AG04449 (cell line): ENCODE measurements around the gene IFT43.

Experiments used
- CTCF ChIA-PET: fragments of 350-600 bp; formaldehyde crosslinking; extraction: SDS; loops from one replicate; lab custom pipeline; 2021; ENCODE audit warnings: antibody characterized with exemption; lab: Yijun Ruan, JAX
- POLR2A ChIA-PET: fragments of 400-600, 350-600 bp; formaldehyde crosslinking; extraction: SDS; loops from one replicate; lab custom pipeline; 2020; ENCODE audit warnings: antibody characterized with exemption, inconsistent platforms; lab: Yijun Ruan, JAX
- DNase-seq: peaks from one replicate; pipeline ENCODE4 v3.0.0-alpha.2; 2010; ENCODE audit warnings: low read depth, low spot score
- H3K4me3 ChIP-seq: 2 replicates; pipeline ENCODE4 v1.5.1; 2011; ENCODE audit warnings: low read depth, mild to moderate bottlenecking, control low read depth, low read length
- TF ChIP-seq, protein P1 (sequence below): IDR thresholded peaks from one replicate; pipeline ENCODE4 v1.5.1; 2011; ENCODE audit warnings: mild to moderate bottlenecking, moderate library complexity, low read length, control low read depth, inconsistent platforms; ENCODE audit not compliant: insufficient read depth; ENCODE audit errors: missing control alignments

IFT43 gene

DNA sequence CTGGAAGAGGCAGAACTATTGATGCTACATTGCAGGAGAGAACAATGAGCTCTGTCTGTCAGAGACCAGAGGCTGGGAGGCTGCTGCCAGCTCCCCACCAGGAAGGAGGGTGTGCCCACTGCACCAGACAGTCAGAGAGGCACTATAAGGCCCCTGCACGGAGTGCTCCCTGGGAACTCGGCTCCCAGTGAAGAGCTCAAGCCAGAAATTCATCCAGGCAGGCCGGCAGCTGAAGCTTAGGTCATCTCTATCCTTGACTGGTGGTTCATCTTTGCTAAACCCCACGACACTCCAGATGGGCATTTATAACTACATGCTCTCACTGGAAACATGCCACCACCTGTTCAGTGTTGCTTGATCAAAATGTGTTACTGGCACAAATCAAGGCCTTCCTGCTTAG lies 101.1 kb downstream of the IFT43 start:
- ChIA-PET POLR2A (no interaction called here), CTCF (interaction anchor here (0.9 to 1.7 kb wide), 2 partner anchors 65 to 265 kb away, joined by 3 to 4 read pairs; partner anchors contain the start of gene GPATCH2L)

DNA sequence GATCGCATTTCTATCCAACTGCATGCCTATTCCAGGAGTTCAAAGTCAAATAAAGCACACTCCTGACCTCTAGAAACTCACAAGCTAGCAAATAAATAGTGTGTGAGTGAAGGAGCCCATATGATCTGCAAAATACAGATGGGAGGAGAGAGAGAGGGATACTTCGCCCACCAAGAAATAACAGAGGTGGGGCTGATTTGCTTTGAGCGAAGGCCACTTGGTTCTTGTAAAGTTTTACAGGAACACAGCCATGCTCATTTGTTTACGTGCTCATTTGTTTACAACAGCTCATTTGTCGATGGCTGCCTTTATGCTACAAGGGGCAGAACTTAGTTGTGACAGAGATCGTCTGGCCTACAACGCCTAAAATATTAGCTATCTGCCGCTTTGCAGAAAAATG lies 102.8 kb downstream of the IFT43 start:
- ChIA-PET POLR2A (no interaction called here), CTCF (interaction anchor here (1.6 kb wide), 1 partner anchor 37 kb away, joined by 6 read pairs; no protein-coding TSS in a partner anchor)
- TF ChIP-seq, protein P1, sequence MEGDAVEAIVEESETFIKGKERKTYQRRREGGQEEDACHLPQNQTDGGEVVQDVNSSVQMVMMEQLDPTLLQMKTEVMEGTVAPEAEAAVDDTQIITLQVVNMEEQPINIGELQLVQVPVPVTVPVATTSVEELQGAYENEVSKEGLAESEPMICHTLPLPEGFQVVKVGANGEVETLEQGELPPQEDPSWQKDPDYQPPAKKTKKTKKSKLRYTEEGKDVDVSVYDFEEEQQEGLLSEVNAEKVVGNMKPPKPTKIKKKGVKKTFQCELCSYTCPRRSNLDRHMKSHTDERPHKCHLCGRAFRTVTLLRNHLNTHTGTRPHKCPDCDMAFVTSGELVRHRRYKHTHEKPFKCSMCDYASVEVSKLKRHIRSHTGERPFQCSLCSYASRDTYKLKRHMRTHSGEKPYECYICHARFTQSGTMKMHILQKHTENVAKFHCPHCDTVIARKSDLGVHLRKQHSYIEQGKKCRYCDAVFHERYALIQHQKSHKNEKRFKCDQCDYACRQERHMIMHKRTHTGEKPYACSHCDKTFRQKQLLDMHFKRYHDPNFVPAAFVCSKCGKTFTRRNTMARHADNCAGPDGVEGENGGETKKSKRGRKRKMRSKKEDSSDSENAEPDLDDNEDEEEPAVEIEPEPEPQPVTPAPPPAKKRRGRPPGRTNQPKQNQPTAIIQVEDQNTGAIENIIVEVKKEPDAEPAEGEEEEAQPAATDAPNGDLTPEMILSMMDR, result no peak
- no peak for DNase-seq
- no peak overlapping the region for H3K4me3 ChIP-seq

More for the DNA sequence above, 101.1 kb downstream of the IFT43 start:
- TF ChIP-seq, protein P1, result no peak
- H3K4me3 ChIP-seq, result no peak overlapping the region
- DNase-seq, result no peak

DNA sequence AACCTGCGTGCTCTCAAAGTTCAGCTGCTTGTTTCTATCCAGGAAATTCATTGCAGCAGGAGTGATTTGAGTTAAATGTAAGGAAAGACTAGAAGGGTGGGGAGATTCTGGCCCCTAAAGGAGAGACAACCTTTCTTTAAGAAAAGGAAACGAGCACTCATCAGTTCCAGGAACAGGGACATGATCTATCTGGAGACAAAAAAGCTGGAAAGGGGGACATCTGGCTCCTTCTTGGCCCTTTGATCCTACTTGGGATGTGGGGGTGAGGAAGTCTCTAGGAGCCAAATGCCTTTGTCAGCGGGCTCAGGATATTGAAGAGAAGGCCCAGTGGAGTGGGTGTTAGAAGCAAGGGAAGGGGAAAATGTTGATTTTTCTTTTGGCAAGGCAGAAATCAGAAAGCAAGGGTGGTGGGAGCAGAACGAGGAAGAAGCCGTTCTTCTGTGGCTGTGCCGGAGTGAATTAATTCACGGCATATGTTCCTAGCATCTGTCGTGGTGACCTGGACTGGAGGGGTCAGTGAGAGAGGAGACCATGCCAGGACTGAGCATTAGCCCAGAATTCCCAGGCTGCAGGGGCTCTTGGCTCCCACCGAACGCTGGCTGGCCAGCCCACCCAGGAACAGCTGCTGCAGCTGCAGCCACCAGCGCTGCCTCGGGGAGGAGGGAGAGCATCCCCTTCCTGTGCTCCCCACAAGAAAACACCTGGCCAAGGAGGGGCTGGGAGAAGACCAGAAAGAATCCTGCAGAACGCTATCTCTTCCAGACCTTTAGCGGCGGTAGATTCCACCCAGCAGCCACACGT lies 103.4 kb downstream of the IFT43 start:
- no peak overlapping the region for H3K4me3 ChIP-seq
- DNase-seq, result no peak
- TF ChIP-seq, protein P1, result no peak
- POLR2A ChIA-PET, result no interaction called here
- CTCF ChIA-PET, result interaction anchor here (1.1 to 1.6 kb wide), 3 partner anchors 19 to 38 kb away, joined by 3 to 6 read pairs (median 3); no protein-coding TSS in a partner anchor

DNA sequence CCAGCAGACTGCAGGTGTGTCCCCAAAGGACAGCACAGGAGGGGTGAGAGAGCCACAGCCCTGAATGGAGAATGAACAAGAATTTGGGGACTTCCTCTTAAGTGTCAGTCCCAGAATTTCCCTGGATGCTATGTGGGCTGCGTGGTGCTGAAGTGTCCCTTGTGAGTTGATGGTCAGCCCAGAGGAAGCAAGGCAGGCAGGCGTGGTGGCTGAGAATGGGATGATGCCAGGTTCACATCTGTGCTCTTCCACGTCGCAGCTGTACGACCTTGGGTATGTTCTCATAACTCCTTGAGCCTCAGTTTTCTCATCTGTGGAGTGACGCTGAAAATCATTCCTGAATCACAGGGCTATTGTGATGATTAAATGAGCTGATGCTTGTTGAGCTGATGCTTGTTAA lies 104.0 kb downstream of the IFT43 start:
- DNase-seq, result no peak
- TF ChIP-seq, protein P1, result no peak
- POLR2A ChIA-PET, result no interaction called here
- CTCF ChIA-PET, result interaction anchor here (1.1 to 1.3 kb wide), 3 partner anchors 20 to 40 kb away, joined by 3 to 4 read pairs (median 3); no protein-coding TSS in a partner anchor
- H3K4me3 ChIP-seq, result no peak overlapping the region

DNA sequence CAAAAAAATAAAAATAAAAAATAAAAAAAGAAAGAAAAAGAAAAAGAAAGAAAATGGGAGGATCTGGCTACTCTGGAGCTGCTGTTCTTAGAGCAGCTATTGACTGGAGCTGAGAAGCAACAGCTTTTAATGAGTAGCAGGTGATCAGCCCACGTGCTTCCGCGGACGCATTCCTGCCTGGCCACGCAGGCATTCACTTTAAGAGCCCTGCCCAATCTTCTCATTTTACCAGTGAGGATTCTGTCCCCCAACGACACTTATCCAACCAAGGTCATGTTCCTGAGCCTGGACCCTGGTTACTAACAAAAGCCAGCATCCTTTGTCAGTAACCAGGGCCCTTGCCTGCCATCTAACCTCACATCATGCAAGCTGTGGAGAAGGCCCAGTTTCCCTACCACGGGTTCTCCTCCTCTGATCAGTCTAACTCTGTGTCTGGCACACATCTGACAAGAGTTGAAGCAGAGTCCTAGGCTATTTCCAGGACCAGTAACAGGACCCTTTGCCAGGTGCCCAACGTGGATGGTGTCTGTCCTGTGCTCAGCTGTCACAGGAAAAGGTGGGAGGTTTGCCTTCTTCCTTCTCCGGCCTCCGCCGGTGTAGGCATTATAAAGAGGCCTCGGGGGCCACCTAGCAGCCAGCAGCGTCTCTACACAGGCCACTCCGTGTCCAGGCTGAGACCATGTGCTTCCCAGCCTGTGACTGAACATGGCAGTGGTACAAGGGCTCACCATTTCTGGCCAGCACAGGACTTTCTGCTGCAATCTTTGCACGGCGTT lies 105.2 kb downstream of the IFT43 start:
- TF ChIP-seq, protein P1, result no peak
- ChIA-PET POLR2A (no interaction called here), CTCF (interaction anchor here (1.3 kb wide), 2 partner anchors 20 to 41 kb away, joined by 3 to 4 read pairs; no protein-coding TSS in a partner anchor)
- H3K4me3 ChIP-seq, result no peak overlapping the region
- no peak for DNase-seq

DNA sequence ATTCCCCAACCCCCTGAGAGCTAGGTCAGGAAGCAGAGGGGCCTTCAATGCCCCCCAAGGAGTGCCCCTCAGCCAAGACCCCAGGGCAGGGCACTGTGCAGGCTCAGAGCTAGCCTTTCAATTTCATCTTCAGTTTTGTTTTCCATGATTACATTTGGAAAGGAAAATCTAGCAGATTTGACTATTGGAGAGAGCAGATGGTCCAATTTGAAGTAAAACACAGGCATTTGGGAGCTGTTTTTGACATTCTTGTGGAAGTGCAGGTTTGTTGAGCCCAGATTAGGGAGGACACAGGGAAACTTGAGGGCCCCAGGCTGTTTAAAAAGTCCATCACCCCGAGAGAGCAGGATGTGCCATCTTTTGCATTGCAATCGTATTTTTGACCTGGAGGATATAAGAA lies 107.5 kb downstream of the IFT43 start:
- DNase-seq, result no peak
- CTCF ChIA-PET, result no interaction called here
- POLR2A ChIA-PET, result no interaction called here
- no peak overlapping the region for H3K4me3 ChIP-seq
- TF ChIP-seq, protein P1, result no peak
